Measurements from ENCODE around the gene CBX6.
"Not testable (repeated sequence)": the region's sequence is repeated elsewhere in the genome, so short reads cannot be mapped to it uniquely, and the experiment has no call there.

The CBX6 gene

GRCh38 chr22:38872172-38872830 lies at the start of gene CBX6:
TSS of gene CBX6 (minus strand) at chr22:38872216. CDS start at chr22:38872190, 26 bp downstream.
- DNase-seq: peak; percentile 78

GRCh38 chr22:38921806-38922205 lies 49.8 kb upstream of the CBX6 start:
- no peak for DNase-seq

DNA sequence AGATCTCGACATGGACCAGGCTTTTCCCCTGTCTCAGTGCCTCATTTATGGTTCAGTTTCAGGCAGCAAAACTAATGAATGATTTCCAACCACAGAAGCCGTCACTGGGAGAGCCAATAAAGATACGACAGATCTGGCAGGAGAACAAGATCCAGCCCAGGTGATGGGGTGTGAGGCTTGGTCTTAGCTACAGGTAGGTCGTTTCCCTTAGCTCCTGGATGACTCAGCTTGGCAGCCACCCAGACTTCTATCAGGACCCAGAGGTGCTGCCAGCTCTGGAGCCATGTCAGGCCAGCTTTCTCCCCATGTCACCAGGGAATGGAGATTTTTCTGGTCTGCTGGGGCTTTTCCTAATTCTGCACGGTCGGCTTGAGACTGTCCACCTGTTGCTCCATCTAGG lies 49.1 kb upstream of the CBX6 start:
- no peak for DNase-seq

GRCh38 chr22:38919631-38920190 lies 47.7 kb upstream of the CBX6 start:
- no peak for DNase-seq

DNA sequence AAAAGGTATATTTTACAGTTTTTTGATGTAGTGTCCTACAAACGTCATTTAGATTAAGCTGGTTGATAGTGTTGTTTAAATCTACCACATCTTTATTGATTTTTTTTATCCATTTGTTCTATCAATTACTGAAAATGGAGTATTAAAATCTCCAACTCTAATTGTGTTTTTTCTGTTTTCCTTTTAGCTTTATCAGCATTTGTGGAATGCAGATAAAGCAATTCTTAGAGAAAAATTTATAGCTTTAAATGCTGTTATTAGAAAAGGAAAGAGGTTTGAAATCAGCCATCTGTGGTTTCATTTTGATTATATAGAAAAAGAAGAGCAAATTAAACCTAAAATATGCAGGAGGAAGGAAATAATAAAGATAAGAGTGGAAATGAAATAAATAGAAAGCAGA lies 39.4 kb upstream of the CBX6 start:
- DNase-seq: no peak

- no peak for DNase-seq
These were observed 35.8 kb upstream of the CBX6 start for GRCh38 chr22:38907767-38908166.

DNA sequence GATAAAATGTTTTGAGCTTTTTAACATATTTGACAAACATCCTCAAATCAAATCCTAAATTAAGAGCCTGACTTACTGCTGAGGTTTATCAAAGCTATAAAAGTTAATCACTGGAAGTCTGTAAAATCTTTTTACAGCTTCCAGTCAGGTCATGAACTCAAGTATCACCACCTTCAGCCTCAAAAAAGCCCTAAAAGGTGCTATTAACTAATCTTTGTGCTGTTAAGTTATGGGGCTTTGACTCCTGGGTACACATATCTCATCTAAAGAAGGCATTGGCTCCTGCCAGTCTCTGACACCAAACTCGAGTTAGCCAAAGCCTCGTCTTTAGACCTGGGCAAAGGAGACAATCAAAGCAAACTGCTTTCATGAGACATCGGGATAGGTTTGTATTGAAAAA lies 34.0 kb upstream of the CBX6 start:
- no peak for DNase-seq

GRCh38 chr22:38904052-38904617 lies 32.1 kb upstream of the CBX6 start:
- not testable (repeated sequence) for DNase-seq

- no peak for DNase-seq
These were observed 29.2 kb upstream of the CBX6 start for GRCh38 chr22:38901111-38901641.

- DNase-seq: no peak
These were observed 28.7 kb upstream of the CBX6 start for GRCh38 chr22:38900677-38901076.

- DNase-seq: no peak
These were observed 19.2 kb upstream of the CBX6 start for GRCh38 chr22:38891256-38891655.

- no peak for DNase-seq
These were observed 18.4 kb upstream of the CBX6 start for GRCh38 chr22:38890377-38890776.

- no peak for DNase-seq
These were observed 14.3 kb upstream of the CBX6 start for GRCh38 chr22:38886333-38886732.

- DNase-seq: no peak
These were observed 11.1 kb upstream of the CBX6 start for GRCh38 chr22:38882972-38883622.

DNA sequence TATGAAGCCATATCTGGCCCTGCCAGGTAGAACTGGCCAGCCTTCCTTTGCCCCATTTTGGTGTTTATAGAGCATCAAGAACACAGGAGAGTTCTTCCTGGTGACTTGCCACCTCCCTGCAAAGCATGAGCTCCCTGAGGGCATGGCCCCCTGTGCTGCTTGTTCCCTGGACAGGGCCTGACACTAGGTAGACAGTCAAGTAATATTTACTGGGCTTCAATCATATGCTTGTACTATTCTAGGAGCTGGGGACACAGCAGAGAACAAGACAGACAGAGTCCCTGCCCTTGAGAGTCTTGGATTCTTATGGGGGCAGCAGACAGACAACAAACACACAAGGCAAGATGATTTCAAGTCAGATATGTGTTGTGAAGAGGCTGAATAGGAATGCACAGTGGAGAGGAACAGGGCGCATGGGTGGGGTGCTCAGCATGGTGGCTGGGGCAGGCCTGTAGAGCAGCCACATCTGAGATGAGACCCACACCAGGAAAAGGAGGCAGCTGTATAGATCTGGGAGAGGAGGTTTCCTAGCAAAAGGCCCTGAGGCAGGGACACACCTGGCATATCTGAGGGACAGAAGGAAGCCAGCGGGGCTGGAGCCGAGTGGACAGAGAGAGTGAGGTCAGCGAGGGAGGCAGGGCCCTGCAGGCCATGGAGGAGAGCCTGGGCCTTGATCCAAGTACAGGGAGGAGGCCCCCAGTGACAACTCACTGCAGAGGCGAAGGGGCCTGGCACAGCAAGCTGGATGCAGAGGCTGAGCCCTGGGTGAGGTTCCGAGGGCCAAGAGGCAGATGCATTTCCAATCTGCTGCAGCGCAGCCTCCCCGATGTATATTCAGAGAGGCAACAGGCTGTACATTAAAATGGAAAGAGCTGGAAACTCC lies 10.2 kb upstream of the CBX6 start:
- no peak for DNase-seq

DNA sequence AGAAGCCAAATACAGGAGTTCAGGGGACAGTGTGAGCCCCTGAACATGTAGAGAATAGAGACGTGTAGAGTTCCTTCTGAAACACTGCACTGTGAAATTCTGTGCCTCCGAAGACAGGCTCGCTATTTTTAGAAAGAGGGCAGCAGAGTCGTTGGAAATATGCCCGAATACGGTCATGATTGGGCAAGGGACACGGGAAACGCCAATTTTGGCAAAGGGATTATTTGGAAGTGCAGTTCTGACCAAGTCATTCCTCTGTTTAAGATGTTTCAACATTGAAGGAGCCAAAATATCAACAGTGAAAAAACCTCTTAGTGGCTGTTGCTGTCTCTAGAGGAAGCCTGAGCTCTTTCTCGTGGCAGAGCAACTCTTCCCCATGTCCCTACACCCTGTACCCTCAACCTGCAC lies 9.5 kb upstream of the CBX6 start:
- no peak for DNase-seq

DNA sequence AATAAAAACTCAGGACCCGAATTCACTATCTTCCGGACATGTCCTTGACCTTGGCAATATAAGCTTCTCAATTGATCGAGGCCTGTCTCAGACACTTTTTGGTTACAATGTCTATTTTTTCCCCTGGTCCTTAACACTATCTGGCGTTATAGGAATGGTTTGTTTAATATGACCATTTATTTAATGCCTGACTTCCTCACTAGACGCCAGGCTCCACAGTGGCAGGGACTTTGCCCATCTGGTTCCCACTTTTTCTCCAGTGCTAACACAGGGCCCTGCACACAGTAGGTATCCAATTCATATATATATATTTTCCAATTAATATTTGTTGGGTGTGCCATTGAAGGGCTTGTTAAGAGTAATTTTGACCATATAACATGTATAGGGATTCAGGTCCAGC lies 7.9 kb upstream of the CBX6 start:
- no peak for DNase-seq

GRCh38 chr22:38879108-38879729 lies 7.2 kb upstream of the CBX6 start:
- no peak for DNase-seq

GRCh38 chr22:38878001-38878400 lies 6.0 kb upstream of the CBX6 start:
- DNase-seq: no peak

- no peak for DNase-seq
These were observed 2.7 kb upstream of the CBX6 start for GRCh38 chr22:38874529-38875222.

All from amniotic stem cell (primary cell).